ENCODE measurements around the gene RASGEF1C. TPM values are rescaled to one million over a fixed set of nuclear protein-coding genes. Genes with fewer than 3 reads are reported as not detected.

Gene RASGEF1C
- total and polyA plus RNA-seq, 4 donors = 4.4 to 9.7 (median 7.2) TPM

- H3K36me3 ChIP-seq (ENCODE audit: control insufficient read depth, insufficient read depth, low read length) = peaks cover 23% of the 10 kb centered on the region
- DNase-seq (ENCODE audit: low read depth in 4 of 6, low spot score in 6 of 6) = no peak
- 89% methylated on average over 6 of the region's 8 CpGs for whole genome bisulfite sequencing (ENCODE audit: insufficient coverage)
Observed at GRCh38 chr5:180098526-180098925, 110.5 kb downstream of the RASGEF1C start.

GRCh38 chr5:180097926-180098325 lies 111.1 kb downstream of the RASGEF1C start:
- H3K36me3 ChIP-seq (ENCODE audit: control insufficient read depth, insufficient read depth, low read length) = peaks cover 23% of the 10 kb centered on the region
- no peak for DNase-seq (ENCODE audit: low read depth in 4 of 6, low spot score in 6 of 6)
- 96% methylated on average over 5 of the region's 5 CpGs for WGBS (ENCODE audit: insufficient coverage)

More at GRCh38 chr5:180098526-180098925, 110.5 kb downstream of the RASGEF1C start:
- no peaks in the 10 kb centered on the region for H3K9me3 ChIP-seq (ENCODE audit: control insufficient read depth, insufficient read depth, low read length)
- H3K27me3 ChIP-seq (ENCODE audit: control insufficient read depth, insufficient read depth, low read length) = no peaks in the 10 kb centered on the region
- no peaks in the 10 kb centered on the region for H3K4me1 ChIP-seq (ENCODE audit: control insufficient read depth, insufficient read depth, low read length)
- H3K4me3 ChIP-seq (ENCODE audit: low read depth, low read length) = no peak overlapping the region
- no peak overlapping the region for H3K27ac ChIP-seq (ENCODE audit: low read depth, low read length)

GRCh38 chr5:180097163-180097894 lies 111.7 kb downstream of the RASGEF1C start:
- Histone ChIP-seq H3K36me3 (ENCODE audit: control insufficient read depth, insufficient read depth, low read length) (peaks cover 23% of the 10 kb centered on the region), H3K27me3 (ENCODE audit: control insufficient read depth, insufficient read depth, low read length) (no peaks in the 10 kb centered on the region), H3K4me3 (ENCODE audit: low read depth, low read length) (no peak overlapping the region), H3K4me1 (ENCODE audit: control insufficient read depth, insufficient read depth, low read length) (no peaks in the 10 kb centered on the region), H3K9me3 (ENCODE audit: control insufficient read depth, insufficient read depth, low read length) (no peaks in the 10 kb centered on the region), H3K27ac (ENCODE audit: low read depth, low read length) (no peak overlapping the region)
- WGBS (ENCODE audit: insufficient coverage) = 78% methylated on average over 8 of the region's 11 CpGs
- DNase-seq (ENCODE audit: low read depth in 4 of 6, low spot score in 6 of 6) = no peak

More at GRCh38 chr5:180097926-180098325, 111.1 kb downstream of the RASGEF1C start:
- H3K27ac ChIP-seq (ENCODE audit: low read depth, low read length) = no peak overlapping the region
- no peaks in the 10 kb centered on the region for H3K27me3 ChIP-seq (ENCODE audit: control insufficient read depth, insufficient read depth, low read length)
- no peak overlapping the region for H3K4me3 ChIP-seq (ENCODE audit: low read depth, low read length)
- H3K4me1 ChIP-seq (ENCODE audit: control insufficient read depth, insufficient read depth, low read length) = no peaks in the 10 kb centered on the region
- H3K9me3 ChIP-seq (ENCODE audit: control insufficient read depth, insufficient read depth, low read length) = no peaks in the 10 kb centered on the region

- Histone ChIP-seq H3K36me3 (ENCODE audit: control insufficient read depth, insufficient read depth, low read length) (peaks cover 23% of the 10 kb centered on the region), H3K4me1 (ENCODE audit: control insufficient read depth, insufficient read depth, low read length) (peaks cover 3% of the 10 kb centered on the region), H3K27me3 (ENCODE audit: control insufficient read depth, insufficient read depth, low read length) (no peaks in the 10 kb centered on the region), H3K4me3 (ENCODE audit: low read depth, low read length) (no peak overlapping the region), H3K9me3 (ENCODE audit: control insufficient read depth, insufficient read depth, low read length) (no peaks in the 10 kb centered on the region), H3K27ac (ENCODE audit: low read depth, low read length) (no peak overlapping the region)
- DNase-seq (ENCODE audit: low read depth in 4 of 6, low spot score in 6 of 6) = no peak
- 87% methylated on average over 9 of the region's 10 CpGs for WGBS (ENCODE audit: insufficient coverage)
Observed at GRCh38 chr5:180096616-180097015, 112.4 kb downstream of the RASGEF1C start.

- Histone ChIP-seq H3K9me3 (ENCODE audit: control insufficient read depth, insufficient read depth, low read length) (no peaks in the 10 kb centered on the region), H3K27ac (ENCODE audit: low read depth, low read length) (no peak overlapping the region), H3K36me3 (ENCODE audit: control insufficient read depth, insufficient read depth, low read length) (peaks cover 16% of the 10 kb centered on the region), H3K4me1 (ENCODE audit: control insufficient read depth, insufficient read depth, low read length) (peaks cover 8% of the 10 kb centered on the region), H3K4me3 (ENCODE audit: low read depth, low read length) (no peak overlapping the region), H3K27me3 (ENCODE audit: control insufficient read depth, insufficient read depth, low read length) (no peaks in the 10 kb centered on the region)
- no peak for DNase-seq (ENCODE audit: low read depth in 4 of 6, low spot score in 6 of 6)
- 80% methylated on average over 4 of the region's 9 CpGs for WGBS (ENCODE audit: insufficient coverage)
Observed at GRCh38 chr5:180095545-180095944, 113.5 kb downstream of the RASGEF1C start.

GRCh38 chr5:180093651-180094382 lies 115.2 kb downstream of the RASGEF1C start:
- Histone ChIP-seq H3K27me3 (ENCODE audit: control insufficient read depth, insufficient read depth, low read length) (no peaks in the 10 kb centered on the region), H3K9me3 (ENCODE audit: control insufficient read depth, insufficient read depth, low read length) (no peaks in the 10 kb centered on the region), H3K36me3 (ENCODE audit: control insufficient read depth, insufficient read depth, low read length) (no peaks in the 10 kb centered on the region), H3K27ac (ENCODE audit: low read depth, low read length) (no peak overlapping the region), H3K4me3 (ENCODE audit: low read depth, low read length) (no peak overlapping the region), H3K4me1 (ENCODE audit: control insufficient read depth, insufficient read depth, low read length) (peaks cover 14% of the 10 kb centered on the region)
- 89% methylated on average over 7 of the region's 9 CpGs for WGBS (ENCODE audit: insufficient coverage)
- peak in 1 of 6 donors; percentile 3 for DNase-seq (ENCODE audit: low read depth in 4 of 6, low spot score in 6 of 6)

- Histone ChIP-seq H3K36me3 (ENCODE audit: control insufficient read depth, insufficient read depth, low read length) (no peaks in the 10 kb centered on the region), H3K9me3 (ENCODE audit: control insufficient read depth, insufficient read depth, low read length) (no peaks in the 10 kb centered on the region), H3K27me3 (ENCODE audit: control insufficient read depth, insufficient read depth, low read length) (no peaks in the 10 kb centered on the region), H3K4me1 (ENCODE audit: control insufficient read depth, insufficient read depth, low read length) (peaks cover 14% of the 10 kb centered on the region), H3K27ac (ENCODE audit: low read depth, low read length) (no peak overlapping the region), H3K4me3 (ENCODE audit: low read depth, low read length) (no peak overlapping the region)
- WGBS (ENCODE audit: insufficient coverage) = 100% methylated on average over 6 of the region's 6 CpGs
- no peak for DNase-seq (ENCODE audit: low read depth in 4 of 6, low spot score in 6 of 6)
Observed at GRCh38 chr5:180093241-180093640, 115.8 kb downstream of the RASGEF1C start.

- Histone ChIP-seq H3K36me3 (ENCODE audit: control insufficient read depth, insufficient read depth, low read length) (no peaks in the 10 kb centered on the region), H3K27ac (ENCODE audit: low read depth, low read length) (no peak overlapping the region), H3K4me1 (ENCODE audit: control insufficient read depth, insufficient read depth, low read length) (peaks cover 14% of the 10 kb centered on the region), H3K9me3 (ENCODE audit: control insufficient read depth, insufficient read depth, low read length) (no peaks in the 10 kb centered on the region), H3K4me3 (ENCODE audit: low read depth, low read length) (no peak overlapping the region), H3K27me3 (ENCODE audit: control insufficient read depth, insufficient read depth, low read length) (no peaks in the 10 kb centered on the region)
- peak in 2 of 6 donors; percentile 59 to 79 for DNase-seq (ENCODE audit: low read depth in 4 of 6, low spot score in 6 of 6)
- 13% methylated on average over 9 of the region's 17 CpGs for WGBS (ENCODE audit: insufficient coverage)
Observed at GRCh38 chr5:180090769-180091546, 118.1 kb downstream of the RASGEF1C start.

- H3K27ac ChIP-seq (ENCODE audit: low read depth, low read length) = peak overlapping the region; percentile 79
- WGBS (ENCODE audit: insufficient coverage) = under 1% methylated on average over 38 of the region's 58 CpGs
Observed at GRCh38 chr5:180090098-180090768, 118.8 kb downstream of the RASGEF1C start.

More at GRCh38 chr5:180090098-180090768, 118.8 kb downstream of the RASGEF1C start:
- Histone ChIP-seq H3K36me3 (ENCODE audit: control insufficient read depth, insufficient read depth, low read length) (no peaks in the 10 kb centered on the region), H3K9me3 (ENCODE audit: control insufficient read depth, insufficient read depth, low read length) (no peaks in the 10 kb centered on the region), H3K4me3 (ENCODE audit: low read depth, low read length) (peak overlapping the region; percentile 56), H3K27me3 (ENCODE audit: control insufficient read depth, insufficient read depth, low read length) (no peaks in the 10 kb centered on the region), H3K4me1 (ENCODE audit: control insufficient read depth, insufficient read depth, low read length) (peaks cover 15% of the 10 kb centered on the region)
- DNase-seq (ENCODE audit: low read depth in 4 of 6, low spot score in 6 of 6) = peak in 3 of 6 donors; percentile 63 to 91 (median 83)

Measured in spinal cord (tissue), 10 donors.